Measurements from ENCODE around the gene MALT1.

- TF ChIP-seq CTCF (IDR thresholded peaks at IDR 0.05): no peak
- TF ChIP-seq POLR2A (IDR thresholded peaks at IDR 0.05): no peak
- no peak for TF ChIP-seq POLR2AphosphoS5 (IDR thresholded peaks at IDR 0.05)
These were observed 44.9 kb downstream of the MALT1 start for GRCh38 chr18:58716060-58716756.
